ENCODE measurements around the gene ACBD4.

- no peak for TF ChIP-seq POLR2AphosphoS5 (IDR thresholded peaks at IDR 0.05; ENCODE audit: borderline replicate concordance, low read depth, low read length)
- no peak for TF ChIP-seq EZH2 (IDR thresholded peaks at IDR 0.05)
- TF ChIP-seq FOXP2 (optimal IDR thresholded peaks at IDR 0.05; ENCODE audit: control extremely low read depth, extremely low read length, insufficient read depth) = no peak
Observed at GRCh38 chr17:45162025-45162687, 26.7 kb downstream of the ACBD4 start.
